ENCODE results near the gene FAM240B. TPM values are rescaled to one million over a fixed set of nuclear protein-coding genes. Genes with fewer than 3 reads are reported as not detected.

Gene FAM240B
- total and polyA plus RNA-seq, 2 of the 4 experiments (the other 2 are of a cell fraction): not detected

DNA sequence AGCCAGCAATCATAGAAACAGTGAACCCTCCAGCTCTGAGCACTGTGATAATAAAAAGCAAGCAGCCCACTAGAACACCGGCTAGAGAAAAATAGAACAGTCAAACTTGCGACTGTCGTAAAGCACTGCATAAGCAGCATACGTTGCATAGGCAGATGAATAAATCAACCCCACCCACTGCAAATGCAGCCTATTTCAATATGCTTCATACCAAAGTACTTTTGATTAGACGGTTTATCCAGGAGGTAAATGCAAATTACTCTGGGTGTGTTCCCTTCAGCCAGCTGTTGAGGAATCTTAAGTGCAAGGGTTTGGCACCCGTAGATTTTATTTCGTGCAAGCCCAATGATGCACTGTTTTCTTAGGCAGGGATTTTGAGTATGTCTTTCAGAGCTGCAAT is 67.4 kb downstream of the FAM240B start:
- Histone ChIP-seq H3K14ac (replicated peaks; ENCODE audit: low read depth, low read length) (no peak overlapping the region), H2AK5ac (ENCODE audit: low read depth, low read length) (no peak overlapping the region), H3K4me3 (ENCODE audit: insufficient read depth, low read depth, low read length) (no peak overlapping the region), H3K18ac (ENCODE audit: low read depth, low read length) (no peak overlapping the region), H3K56ac (ENCODE audit: extremely low read depth, insufficient read depth, low read length) (no peak overlapping the region), H3K9me1 (ENCODE audit: insufficient read depth, low read length) (no peaks in the 10 kb centered on the region), H3K23ac (ENCODE audit: low read depth, low read length) (no peak overlapping the region), H2AK9ac (replicated peaks; ENCODE audit: low read depth, low read length, poor library complexity) (no peak overlapping the region), H2AFZ (replicated peaks; ENCODE audit: low read length, poor library complexity) (no peak overlapping the region), H3K9ac (ENCODE audit: low read depth, low read length) (no peak overlapping the region), H2BK120ac (ENCODE audit: low read depth, low read length) (no peak overlapping the region), H3K9me3 (ENCODE audit: control insufficient read depth, insufficient read depth, low read length) (no peaks in the 10 kb centered on the region), H4K5ac (ENCODE audit: low read depth, low read length) (no peak overlapping the region), H4K8ac (ENCODE audit: low read depth in 2 of 2, low read length in 2 of 2) (no peak overlapping the region), H4K91ac (ENCODE audit: insufficient read depth, low read depth, low read length) (no peak overlapping the region), H3K27ac (ENCODE audit: insufficient read depth, low read length) (no peak overlapping the region), H2BK5ac (ENCODE audit: low read depth, low read length, poor library complexity, severe bottlenecking) (no peak overlapping the region), H3K79me1 (ENCODE audit: low read depth in 1 of 2, low read length in 2 of 2) (no peaks in the 10 kb centered on the region), H3K36me3 (ENCODE audit: control insufficient read depth, insufficient read depth, low read length) (no peaks in the 10 kb centered on the region), H4K20me1 (ENCODE audit: insufficient read depth, low read length) (no peaks in the 10 kb centered on the region), H3K4me2 (ENCODE audit: low read depth, low read length) (no peak overlapping the region), H3K27me3 (ENCODE audit: control insufficient read depth, insufficient read depth, low read length) (peaks cover 2% of the 10 kb centered on the region), H3K4me1 (ENCODE audit: control insufficient read depth, insufficient read depth, low read length) (no peaks in the 10 kb centered on the region), H2BK15ac (ENCODE audit: low read depth, low read length) (no peak overlapping the region), H3K4ac (ENCODE audit: low read depth, low read length) (no peak overlapping the region), H2BK20ac (ENCODE audit: low read depth, low read length) (no peak overlapping the region)
- ChIA-PET POLR2A (ENCODE audit: unreplicated experiment) (no interaction called here), CTCF (no interaction called here)
- no peak for DNase-seq
- TF ChIP-seq MXI1 (IDR thresholded peaks at IDR 0.05; ENCODE audit: borderline replicate concordance, low read depth, low read length) (no peak), CEBPB (IDR thresholded peaks at IDR 0.05; ENCODE audit: low read depth, low read length) (no peak), CHD1 (IDR thresholded peaks at IDR 0.05; ENCODE audit: low read depth, low read length) (no peak), NFE2L2 (IDR thresholded peaks at IDR 0.05; ENCODE audit: low read depth, low read length) (no peak), BHLHE40 (IDR thresholded peaks at IDR 0.05; ENCODE audit: low read depth, low read length) (no peak)
- intact Hi-C loops (cut with micrococcal nuclease): no loop called here
- no peak for ATAC-seq (ENCODE audit: low read depth)
- dilution Hi-C loops (cut with HindIII; ENCODE audit: low sequenced_read_pairs, unreplicated experiment): no loop called here
- no TSS peak for BruUV-seq (replicated peaks)
- in situ Hi-C loops (cut with MboI; ENCODE audit: low sequenced_read_pairs): no loop called here
- WGBS, 2 experiments (ENCODE audit: extremely low coverage in 2 of 2, insufficient read length in 1 of 2): 58% methylated on average over 2 of the region's 7 CpGs; no CpG with 5 or more reads in 1 of the 2 experiments
